AG09319 (cell line): ENCODE results near the gene WRNIP1.

ENCODE experiments used
- DNase-seq: peaks from one replicate; pipeline ENCODE4 v3.0.0-alpha.2; 2010; ENCODE audit warnings: low read depth; ENCODE audit errors: extremely low read depth
- CTCF ChIP-seq: IDR thresholded peaks from 2 replicates; pipeline ENCODE4 v1.5.1; 2011; ENCODE audit warnings: low read depth, mild to moderate bottlenecking, inconsistent platforms, low read length, moderate library complexity

WRNIP1 gene

GRCh38 chr6:2733324-2733723 lies 31.9 kb upstream of the WRNIP1 start:
- DNase-seq, result no peak
- TF ChIP-seq CTCF, result no peak

DNA sequence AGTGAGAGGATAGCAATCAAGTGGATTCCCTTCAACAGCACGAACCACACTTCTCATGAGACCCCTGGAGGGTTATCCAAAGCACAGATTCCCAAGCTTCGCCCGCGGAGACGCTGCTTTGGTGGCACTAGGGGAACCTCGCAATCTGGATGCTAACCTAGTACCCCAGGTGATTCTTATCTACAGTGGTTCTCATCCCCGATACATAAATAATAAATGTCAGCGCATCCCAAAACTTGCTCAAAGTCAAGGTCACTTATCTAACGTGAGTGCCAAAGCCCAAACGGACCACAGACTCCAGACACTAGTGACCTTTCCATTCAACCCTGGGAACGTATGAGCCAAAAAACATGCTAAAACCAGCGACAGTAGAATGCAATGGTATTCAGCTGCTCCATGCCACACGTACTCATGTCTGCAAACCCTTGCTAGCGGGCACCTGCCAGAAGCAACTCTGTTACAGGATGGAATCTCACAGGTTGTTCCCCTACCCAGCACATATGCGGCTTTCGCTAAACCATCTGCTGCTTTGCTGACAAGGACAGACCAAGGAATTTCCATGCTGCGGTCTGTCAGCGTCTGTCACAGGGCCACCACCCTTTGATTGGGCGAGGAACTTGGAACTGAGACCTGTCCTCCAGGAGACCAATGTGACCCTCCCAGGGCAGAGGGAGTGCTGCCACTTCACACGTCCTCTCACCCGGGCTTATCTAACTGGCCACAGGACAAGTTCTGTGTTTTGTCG lies 31.3 kb upstream of the WRNIP1 start:
- no peak for DNase-seq
- no peak for TF ChIP-seq CTCF

GRCh38 chr6:2734488-2735166 lies 30.6 kb upstream of the WRNIP1 start:
- no peak for DNase-seq
- TF ChIP-seq CTCF, result no peak

DNA sequence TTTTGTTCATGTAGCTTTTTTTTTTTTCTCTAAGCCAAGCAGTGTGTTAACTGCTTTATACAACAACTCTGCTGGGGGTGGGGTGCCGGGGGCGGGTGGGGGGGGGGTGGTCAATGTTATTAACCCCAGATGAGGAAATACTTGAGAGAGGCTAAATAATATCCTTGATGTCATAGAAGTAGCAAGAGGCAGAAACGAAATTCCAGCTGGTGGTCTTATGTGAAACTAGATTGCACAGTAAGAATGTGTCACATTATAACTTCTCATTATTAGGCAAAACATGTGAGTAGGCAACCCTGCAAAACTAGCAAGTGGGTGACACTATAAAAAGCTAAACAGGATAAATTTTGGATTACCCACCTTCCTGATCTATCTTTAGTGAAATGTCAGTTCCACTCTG lies 27.3 kb upstream of the WRNIP1 start:
- no peak for DNase-seq
- no peak for TF ChIP-seq CTCF

GRCh38 chr6:2738373-2738979 lies 26.7 kb upstream of the WRNIP1 start:
- peak; percentile 20 for DNase-seq
- TF ChIP-seq CTCF, result peak; percentile 80

DNA sequence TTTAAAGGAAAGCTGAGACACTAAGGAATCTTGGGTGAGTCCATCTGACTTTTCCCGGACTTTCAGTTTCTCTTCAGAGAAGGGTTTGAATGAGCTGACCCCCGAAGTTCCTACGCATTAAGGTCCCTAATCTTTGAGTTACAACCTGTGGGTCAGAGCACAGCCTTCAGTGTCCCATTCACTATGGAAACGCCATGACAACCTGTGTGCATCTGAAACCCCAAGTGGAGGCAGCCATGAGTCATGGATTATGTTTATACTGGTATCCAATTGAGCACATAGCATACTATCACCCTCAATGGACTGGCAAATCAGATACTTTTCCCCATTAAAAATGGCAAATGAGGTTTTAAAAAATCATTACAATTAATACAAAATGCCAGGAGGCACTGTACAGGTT lies 25.9 kb upstream of the WRNIP1 start:
- DNase-seq, result no peak
- TF ChIP-seq CTCF, result no peak

DNA sequence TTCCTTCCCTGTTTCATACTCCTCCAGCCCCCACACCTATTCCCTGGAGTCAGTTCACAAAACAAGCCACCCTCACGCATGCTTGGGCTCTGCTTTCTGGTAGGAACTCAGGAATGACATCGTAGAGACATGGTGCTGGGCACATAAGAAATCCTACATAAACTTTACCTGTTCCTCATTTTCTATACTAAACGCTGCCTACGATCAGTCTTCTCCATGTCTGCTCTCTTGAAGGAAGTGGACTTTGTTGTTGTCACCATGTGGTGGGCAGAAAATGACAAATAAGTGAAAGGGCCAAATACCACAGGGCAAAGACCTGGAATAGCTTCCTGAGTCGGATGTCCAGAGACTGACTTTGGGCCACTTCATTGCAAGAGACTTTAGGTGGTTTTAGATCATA lies 24.6 kb upstream of the WRNIP1 start:
- TF ChIP-seq CTCF, result no peak
- DNase-seq, result no peak
